GM10248 (cell line): ENCODE results near the gene REPS1.

ENCODE experiments used
- CTCF ChIA-PET: fragments of 300-600 bp; sonication (Branson Sonifier 250); formaldehyde crosslinking; extraction: SDS; loops from one replicate; lab custom pipeline; 2021; ENCODE audit warnings: antibody characterized with exemption; lab: Yijun Ruan, JAX
- POLR2A ChIA-PET: fragments of 350-650 bp; sonication (Branson Sonifier 250); formaldehyde crosslinking; extraction: SDS; loops from one replicate; lab custom pipeline; 2020; ENCODE audit warnings: antibody characterized with exemption; lab: Yijun Ruan, JAX
- DNase-seq: peaks from one replicate; pipeline ENCODE4 v3.0.0; 2012; ENCODE audit errors: extremely low spot score
- CTCF ChIP-seq: IDR thresholded peaks from 2 replicates; pipeline ENCODE4 v1.5.1; 2012; ENCODE audit warnings: mild to moderate bottlenecking, low read depth; ENCODE audit errors: extremely low read depth, missing control alignments, control extremely low read depth

The REPS1 gene

GRCh38 chr6:138909975-138910374, 78.1 kb downstream of the REPS1 start:
- no peak for DNase-seq
- ChIA-PET POLR2A (no interaction called here), CTCF (no interaction called here)
- TF ChIP-seq CTCF, result no peak

GRCh38 chr6:138909511-138909910, 78.5 kb downstream of the REPS1 start:
- CTCF ChIA-PET, result no interaction called here

GRCh38 chr6:138907167-138907566, 80.9 kb downstream of the REPS1 start:
- ChIA-PET CTCF (interaction anchor here (0.8 to 1.9 kb wide), 3 partner anchors 14 to 40 kb away, joined by 3 to 8 read pairs (median 3); no protein-coding TSS in a partner anchor), POLR2A (no interaction called here)
- no peak for TF ChIP-seq CTCF
- DNase-seq, result no peak

More at GRCh38 chr6:138909511-138909910, 78.5 kb downstream of the REPS1 start:
- POLR2A ChIA-PET, result no interaction called here
- no peak for TF ChIP-seq CTCF
- no peak for DNase-seq

GRCh38 chr6:138897031-138897430, 91.0 kb downstream of the REPS1 start:
- no peak for TF ChIP-seq CTCF
- DNase-seq, result no peak
- ChIA-PET CTCF (interaction anchor here (1.5 kb wide), 2 partner anchors 22 to 81 kb away, joined by 4 read pairs; no protein-coding TSS in a partner anchor), POLR2A (no interaction called here)

- ChIA-PET POLR2A (no interaction called here), CTCF (interaction anchor here (1.5 kb wide), 2 partner anchors 22 to 81 kb away, joined by 4 read pairs; no protein-coding TSS in a partner anchor)
- no peak for TF ChIP-seq CTCF
- DNase-seq, result no peak
Measured at GRCh38 chr6:138896104-138896756, 91.8 kb downstream of the REPS1 start.

GRCh38 chr6:138891255-138891986, 96.6 kb downstream of the REPS1 start:
- TF ChIP-seq CTCF, result no peak
- no peak for DNase-seq
- ChIA-PET POLR2A (no interaction called here), CTCF (interaction anchor here (3.9 kb wide), 1 partner anchor 9 kb away, joined by 20 read pairs; no protein-coding TSS in a partner anchor)
